MM.1S (cell line): Measurements from ENCODE around the gene EDAR.

ENCODE experiments used
- DNase-seq: peaks from one replicate; pipeline ENCODE4 v3.0.0-alpha.2; 2015
- H2AFZ ChIP-seq: fragments of 300-600 bp; sonication (generic); 2 replicates; pipeline ENCODE4 v1.6.0; 2016; ENCODE audit warnings: antibody characterized with exemption, low read length
- H3F3A ChIP-seq: fragments of 300-600 bp; sonication (generic); 2 replicates; pipeline ENCODE4 v1.6.1; 2016; ENCODE audit warnings: mild to moderate bottlenecking, antibody characterized with exemption, low read length, moderate library complexity, mixed read lengths; ENCODE audit not compliant: insufficient read depth
- H3K27ac ChIP-seq: fragments of 300-600 bp; sonication (generic); 2 replicates; pipeline ENCODE4 v1.5.1; 2016; ENCODE audit warnings: mild to moderate bottlenecking, low read length
- H3K27me3 ChIP-seq: fragments of 300-600 bp; sonication (generic); replicated peaks from 2 replicates; pipeline ENCODE4 v1.6.0; 2016; ENCODE audit warnings: low read length; ENCODE audit not compliant: insufficient read depth
- H3K36me3 ChIP-seq: fragments of 300-600 bp; sonication (generic); replicated peaks from 2 replicates; pipeline ENCODE4 v1.6.1; 2016; ENCODE audit warnings: mild to moderate bottlenecking, low read length, mixed read lengths; ENCODE audit not compliant: insufficient read depth
- H3K4me1 ChIP-seq: fragments of 300-600 bp; sonication (generic); 2 replicates; pipeline ENCODE4 v1.6.1; 2016; ENCODE audit warnings: low read length, mixed read lengths
- H3K4me2 ChIP-seq: fragments of 300-600 bp; sonication (generic); 2 replicates; pipeline ENCODE4 v1.6.0; 2016; ENCODE audit warnings: low read depth, low read length
- H3K4me3 ChIP-seq: fragments of 300-600 bp; sonication (generic); 2 replicates; pipeline ENCODE4 v1.5.1; 2016; ENCODE audit warnings: low read length, mixed read lengths
- H3K79me2 ChIP-seq: fragments of 300-600 bp; sonication (generic); 2 replicates; pipeline ENCODE4 v1.6.1; 2016; ENCODE audit warnings: mixed run types, low read length, mixed read lengths
- H3K9ac ChIP-seq: fragments of 300-600 bp; sonication (generic); 2 replicates; pipeline ENCODE4 v1.6.1; 2016; ENCODE audit warnings: low read length, mixed read lengths
- H3K9me2 ChIP-seq: fragments of 300-600 bp; sonication (generic); replicated peaks from 2 replicates; pipeline ENCODE4 v1.6.1; 2016; ENCODE audit warnings: mild to moderate bottlenecking, low read length, mixed read lengths; ENCODE audit not compliant: insufficient read depth
- H3K9me3 ChIP-seq: fragments of 300-600 bp; sonication (generic); replicated peaks from 2 replicates; pipeline ENCODE4 v1.6.1; 2016; ENCODE audit warnings: mild to moderate bottlenecking, low read length, mixed read lengths; ENCODE audit not compliant: insufficient read depth
- H4K20me1 ChIP-seq: fragments of 300-600 bp; sonication (generic); 2 replicates; pipeline ENCODE4 v1.6.1; 2016; ENCODE audit warnings: mild to moderate bottlenecking, low read length, moderate library complexity, mixed read lengths; ENCODE audit not compliant: insufficient read depth
- EZH2 ChIP-seq: fragments of 300-600 bp; sonication (generic); optimal IDR thresholded peaks from 2 replicates; pipeline ENCODE3; 2017; ENCODE audit warnings: low read depth, mild to moderate bottlenecking, antibody characterized with exemption, low read length, mixed read lengths
- EZH2phosphoT487 ChIP-seq: fragments of 300-600 bp; sonication (generic); IDR thresholded peaks from 2 replicates; pipeline ENCODE4 v1.6.1; 2018; ENCODE audit warnings: antibody characterized with exemption, low read length
- TF ChIP-seq, protein P1 (sequence below): fragments of 300-600 bp; sonication (generic); IDR thresholded peaks from 2 replicates; pipeline ENCODE4 v1.5.1; 2016; ENCODE audit warnings: antibody characterized with exemption, low read length, mixed read lengths

The EDAR gene

DNA sequence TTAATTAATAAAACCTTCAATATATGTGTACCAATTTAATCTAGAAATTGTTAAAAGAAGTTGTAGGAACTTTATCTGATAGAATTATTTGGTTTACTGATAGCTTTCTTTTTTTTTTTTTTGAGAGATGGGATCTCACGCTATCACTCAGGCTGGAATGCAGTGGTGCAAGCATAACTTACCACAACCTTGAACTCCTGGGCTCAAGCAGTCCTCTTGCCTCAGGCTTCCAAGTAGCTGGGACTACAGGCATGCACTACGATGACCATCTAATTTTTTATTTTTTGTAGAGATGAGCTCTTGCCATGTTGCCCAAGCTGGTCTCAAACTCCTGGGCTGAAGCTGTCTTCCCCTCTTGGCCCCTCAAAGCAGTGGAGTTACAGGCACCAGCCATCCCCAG lies 135.6 kb downstream of the EDAR start:
- Histone ChIP-seq H3K4me3 (no peak overlapping the region), H3K9me2 (no peaks in the 10 kb centered on the region), H3K36me3 (no peaks in the 10 kb centered on the region), H3K27me3 (no peaks in the 10 kb centered on the region), H3K79me2 (no peaks in the 10 kb centered on the region), H2AFZ (no peak overlapping the region), H4K20me1 (no peaks in the 10 kb centered on the region), H3K9ac (no peak overlapping the region), H3K4me2 (no peak overlapping the region), H3F3A (no peaks in the 10 kb centered on the region), H3K4me1 (no peaks in the 10 kb centered on the region), H3K9me3 (no peaks in the 10 kb centered on the region), H3K27ac (no peak overlapping the region)
- TF ChIP-seq, protein P1, sequence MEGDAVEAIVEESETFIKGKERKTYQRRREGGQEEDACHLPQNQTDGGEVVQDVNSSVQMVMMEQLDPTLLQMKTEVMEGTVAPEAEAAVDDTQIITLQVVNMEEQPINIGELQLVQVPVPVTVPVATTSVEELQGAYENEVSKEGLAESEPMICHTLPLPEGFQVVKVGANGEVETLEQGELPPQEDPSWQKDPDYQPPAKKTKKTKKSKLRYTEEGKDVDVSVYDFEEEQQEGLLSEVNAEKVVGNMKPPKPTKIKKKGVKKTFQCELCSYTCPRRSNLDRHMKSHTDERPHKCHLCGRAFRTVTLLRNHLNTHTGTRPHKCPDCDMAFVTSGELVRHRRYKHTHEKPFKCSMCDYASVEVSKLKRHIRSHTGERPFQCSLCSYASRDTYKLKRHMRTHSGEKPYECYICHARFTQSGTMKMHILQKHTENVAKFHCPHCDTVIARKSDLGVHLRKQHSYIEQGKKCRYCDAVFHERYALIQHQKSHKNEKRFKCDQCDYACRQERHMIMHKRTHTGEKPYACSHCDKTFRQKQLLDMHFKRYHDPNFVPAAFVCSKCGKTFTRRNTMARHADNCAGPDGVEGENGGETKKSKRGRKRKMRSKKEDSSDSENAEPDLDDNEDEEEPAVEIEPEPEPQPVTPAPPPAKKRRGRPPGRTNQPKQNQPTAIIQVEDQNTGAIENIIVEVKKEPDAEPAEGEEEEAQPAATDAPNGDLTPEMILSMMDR: no peak
- TF ChIP-seq EZH2 (no peak), EZH2phosphoT487 (no peak)
- DNase-seq: no peak

- Histone ChIP-seq H2AFZ (no peak overlapping the region), H3K36me3 (0 out of 2 replicates have a peak, but pooled peaks cover 2% of the 10 kb centered on the region), H3K4me1 (no peaks in the 10 kb centered on the region), H4K20me1 (no peaks in the 10 kb centered on the region), H3K79me2 (no peaks in the 10 kb centered on the region), H3K4me2 (no peak overlapping the region), H3K4me3 (no peak overlapping the region), H3K9ac (no peak overlapping the region), H3K9me3 (no peaks in the 10 kb centered on the region), H3K9me2 (no peaks in the 10 kb centered on the region), H3F3A (no peaks in the 10 kb centered on the region), H3K27me3 (no peaks in the 10 kb centered on the region), H3K27ac (no peak overlapping the region)
- TF ChIP-seq, protein P1: no peak
- no peak for TF ChIP-seq EZH2phosphoT487
- no peak for TF ChIP-seq EZH2
- DNase-seq: no peak
These were observed 136.6 kb downstream of the EDAR start for GRCh38 chr2:108852375-108852774.

DNA sequence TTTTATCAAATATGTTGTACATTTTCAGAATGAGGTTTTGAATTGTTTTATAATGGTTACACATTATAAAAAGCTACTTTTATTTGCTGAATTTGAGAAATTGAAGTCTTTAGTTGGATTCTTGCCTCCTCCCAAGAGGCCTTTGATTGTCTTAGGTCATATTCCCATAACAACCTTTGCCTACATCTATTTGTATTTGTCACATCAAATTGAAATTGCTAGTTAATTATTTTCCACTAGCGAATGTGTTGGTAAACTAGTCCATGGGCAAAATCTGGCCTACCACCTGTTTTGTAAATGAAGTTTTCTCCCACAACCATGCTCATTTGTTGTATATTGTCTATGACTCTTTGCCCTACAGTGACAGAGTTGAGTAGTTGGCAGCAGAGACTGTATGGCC lies 142.0 kb downstream of the EDAR start:
- DNase-seq: no peak
- H3K27ac ChIP-seq: no peak overlapping the region
- H4K20me1 ChIP-seq: no peaks in the 10 kb centered on the region
- TF ChIP-seq EZH2: no peak
- TF ChIP-seq, protein P1: no peak
- TF ChIP-seq EZH2phosphoT487: no peak
- H3F3A ChIP-seq: no peaks in the 10 kb centered on the region
- no peaks in the 10 kb centered on the region for H3K79me2 ChIP-seq
- no peaks in the 10 kb centered on the region for H3K9me3 ChIP-seq
- no peaks in the 10 kb centered on the region for H3K9me2 ChIP-seq
- no peak overlapping the region for H3K4me2 ChIP-seq
- H3K4me1 ChIP-seq: no peaks in the 10 kb centered on the region
- H3K9ac ChIP-seq: no peak overlapping the region
- no peak overlapping the region for H3K4me3 ChIP-seq
- 0 out of 2 replicates have a peak, but pooled peaks cover 2% of the 10 kb centered on the region for H3K36me3 ChIP-seq
- no peak overlapping the region for H2AFZ ChIP-seq
- no peaks in the 10 kb centered on the region for H3K27me3 ChIP-seq
